IMR-90 (cell line): ENCODE measurements around the gene CIBAR2. TPM values are rescaled to one million over a fixed set of nuclear protein-coding genes. Genes with fewer than 3 reads are reported as not detected.

Source experiments
- ATAC-seq: fragments of 200-7000 bp; cut with Tn5 transposase; 2 replicates; pipeline ENCODE4 v1.9.1; 2020; ENCODE audit warnings: low read depth, mild to moderate bottlenecking, moderate library complexity
- BruUV-seq: library from RNA; stranded (reverse); fragments of 400-500 nt; replicated peaks from 2 replicates; lab custom pipeline; 2021; lab: Mats Ljungman, UMichigan
- CTCF ChIA-PET: fragments of 300-600 bp; formaldehyde crosslinking; extraction: SDS; loops from one replicate; lab custom pipeline; 2021; ENCODE audit warnings: antibody characterized with exemption; lab: Yijun Ruan, JAX
- POLR2A ChIA-PET: fragments of 300-600 bp; sonication (Branson Sonifier 250); formaldehyde crosslinking; loops from one replicate; lab custom pipeline; 2022; ENCODE audit warnings: antibody characterized with exemption; ENCODE audit not compliant: unreplicated experiment; lab: Charles Lee
- DNase-seq: peaks from one replicate; pipeline ENCODE4 v3.0.0; 2013
- H2AFZ ChIP-seq: replicated peaks from 2 replicates; pipeline ENCODE3; 2013; ENCODE audit warnings: low read length, mild to moderate bottlenecking; ENCODE audit not compliant: poor library complexity
- H2AK5ac ChIP-seq: 2 replicates; pipeline ENCODE4 v1.6.1; 2013; ENCODE audit warnings: low read depth, low read length, inconsistent platforms
- H2AK9ac ChIP-seq: replicated peaks from 2 replicates; pipeline ENCODE3; 2013; ENCODE audit warnings: mild to moderate bottlenecking, low read depth, low read length, moderate library complexity; ENCODE audit not compliant: poor library complexity
- H2BK120ac ChIP-seq: 2 replicates; pipeline ENCODE4 v1.6.1; 2013; ENCODE audit warnings: low read depth, low read length, inconsistent platforms
- H2BK15ac ChIP-seq: 3 replicates; pipeline ENCODE4 v1.6.1; 2013; ENCODE audit warnings: low read depth, low read length, inconsistent platforms
- H2BK20ac ChIP-seq: 2 replicates; pipeline ENCODE4 v1.6.1; 2013; ENCODE audit warnings: low read depth, mild to moderate bottlenecking, inconsistent platforms, low read length, moderate library complexity
- H2BK5ac ChIP-seq: 2 replicates; pipeline ENCODE4 v1.6.1; 2013; ENCODE audit warnings: mild to moderate bottlenecking, low read depth, low read length, inconsistent platforms; ENCODE audit not compliant: poor library complexity, severe bottlenecking
- H3K14ac ChIP-seq: replicated peaks from 2 replicates; pipeline ENCODE4 v1.6.1; 2013; ENCODE audit warnings: low read depth, low read length, inconsistent platforms
- H3K18ac ChIP-seq: 2 replicates; pipeline ENCODE4 v1.6.1; 2013; ENCODE audit warnings: low read depth, low read length, control low read depth
- H3K23ac ChIP-seq: 2 replicates; pipeline ENCODE4 v1.6.1; 2013; ENCODE audit warnings: low read depth, low read length, inconsistent platforms
- H3K27ac ChIP-seq: 2 replicates; pipeline ENCODE4 v1.5.1; 2013; ENCODE audit warnings: mild to moderate bottlenecking, control low read depth, low read length; ENCODE audit not compliant: insufficient read depth
- H3K27me3 ChIP-seq: 2 replicates; pipeline ENCODE4 v1.6.1; 2013; ENCODE audit warnings: low read length; ENCODE audit not compliant: control insufficient read depth, insufficient read depth
- H3K36me3 ChIP-seq: 2 replicates; pipeline ENCODE4 v1.6.1; 2013; ENCODE audit warnings: low read length, mixed read lengths; ENCODE audit not compliant: control insufficient read depth, insufficient read depth
- H3K4ac ChIP-seq: 2 replicates; pipeline ENCODE4 v1.6.1; 2013; ENCODE audit warnings: low read depth, low read length, inconsistent platforms
- H3K4me1 ChIP-seq: 2 replicates; pipeline ENCODE4 v1.6.1; 2013; ENCODE audit warnings: low read length, mixed read lengths; ENCODE audit not compliant: control insufficient read depth, insufficient read depth
- H3K4me2 ChIP-seq: 2 replicates; pipeline ENCODE4 v1.6.1; 2013; ENCODE audit warnings: low read depth, mild to moderate bottlenecking, control low read depth, low read length, moderate library complexity
- H3K4me3 ChIP-seq: 2 replicates; pipeline ENCODE4 v1.5.1; 2013; ENCODE audit warnings: low read depth, mild to moderate bottlenecking, control low read depth, low read length, moderate library complexity; ENCODE audit not compliant: insufficient read depth
- H3K56ac ChIP-seq: 2 replicates; pipeline ENCODE4 v1.6.1; 2013; ENCODE audit warnings: low read length, inconsistent platforms; ENCODE audit not compliant: insufficient read depth; ENCODE audit errors: extremely low read depth
- H3K79me1 ChIP-seq, 2 experiments: 2 replicates each; pipeline ENCODE4 v1.6.1; 2013; ENCODE audit warnings: low read length in 2 of 2, inconsistent platforms in 1 of 2, low read depth in 1 of 2
- H3K9ac ChIP-seq: 2 replicates; pipeline ENCODE4 v1.6.1; 2013; ENCODE audit warnings: low read depth, low read length, control low read depth
- H3K9me1 ChIP-seq: 2 replicates; pipeline ENCODE4 v1.6.1; 2013; ENCODE audit warnings: low read length, inconsistent platforms; ENCODE audit not compliant: insufficient read depth
- H3K9me3 ChIP-seq: 2 replicates; pipeline ENCODE4 v1.6.1; 2013; ENCODE audit warnings: low read length; ENCODE audit not compliant: control insufficient read depth, insufficient read depth
- H4K20me1 ChIP-seq: 2 replicates; pipeline ENCODE4 v1.6.1; 2013; ENCODE audit warnings: low read length, inconsistent platforms; ENCODE audit not compliant: insufficient read depth
- H4K5ac ChIP-seq: 2 replicates; pipeline ENCODE4 v1.6.1; 2013; ENCODE audit warnings: mild to moderate bottlenecking, low read depth, low read length, control low read depth
- H4K8ac ChIP-seq, 2 experiments: 2 replicates each; pipeline ENCODE4 v1.6.1; 2013; ENCODE audit warnings: low read depth in 2 of 2, low read length in 2 of 2, control low read depth in 1 of 2, inconsistent platforms in 1 of 2
- H4K91ac ChIP-seq: 2 replicates; pipeline ENCODE4 v1.6.1; 2013; ENCODE audit warnings: low read depth, low read length, inconsistent platforms; ENCODE audit not compliant: insufficient read depth
- CHD1 ChIP-seq: IDR thresholded peaks from 2 replicates; pipeline ENCODE4 v1.6.1; 2012; ENCODE audit warnings: low read depth, low read length, improper control_type of control experiment
- WGBS, 2 experiments: methylation state at CpG; one replicate each; pipeline versions ENCODE4 v1.1.5 to v1.1.7; 2013; ENCODE audit warnings: missing lambda C conversion rate in 2 of 2; ENCODE audit not compliant: insufficient read length in 1 of 2; ENCODE audit errors: extremely low coverage in 2 of 2; 5-methylcytosine and 5-hydroxymethylcytosine counted together
- dilution Hi-C: fragments of 300-500 bp; cut with HindIII; formaldehyde crosslinking; loops from one replicate; pipeline ENCODE4 v1.14.3; 2018; ENCODE audit warnings: low sequenced_read_pairs; ENCODE audit not compliant: unreplicated experiment
- in situ Hi-C: fragments of 300-500 bp; cut with MboI; formaldehyde crosslinking; loops from 3 replicates; pipeline ENCODE4 v1.14.3; 2019; ENCODE audit warnings: low sequenced_read_pairs, inconsistent platforms, mixed read lengths
- intact Hi-C: fragments of 100-400 bp; cut with micrococcal nuclease; formaldehyde crosslinking; loops from 2 replicates; pipeline ENCODE4 v1.10.0; 2022
- polyA plus RNA-seq, 3 experiments: library from polyadenylated mRNA; depleted of rRNA; stranded (reverse); fragments of >200 nt; gene quantifications; 2 replicates each; pipeline ENCODE4 v1.2.3, GENCODE V29; 2012; ENCODE audit warnings: low replicate concordance in 1 of 3
- total RNA-seq: library from RNA; depleted of rRNA; stranded (reverse); fragments of >200 nt; gene quantifications from 2 replicates; pipeline ENCODE4 v1.2.3, GENCODE V29; 2012

The CIBAR2 gene
- total and polyA plus RNA-seq, 2 of the 4 experiments (the other 2 are of a cell fraction) = 0.18 to 0.24 TPM

GRCh38 chr16:85133290-85133599, 21.0 kb upstream of the CIBAR2 start:
- intact Hi-C loops (no loop called here), dilution Hi-C loops (no loop called here)
- no CpG with 5 or more reads among the region's 1 CpG for WGBS, 2 experiments

More at GRCh38 chr16:85133290-85133599, 21.0 kb upstream of the CIBAR2 start:
- Histone ChIP-seq H4K8ac (no peak overlapping the region), H3K9me3 (no peaks in the 10 kb centered on the region), H3K4me1 (peaks cover 27% of the 10 kb centered on the region), H3K27ac (no peak overlapping the region), H4K5ac (no peak overlapping the region), H4K20me1 (no peaks in the 10 kb centered on the region), H2BK120ac (no peak overlapping the region), H3K4ac (no peak overlapping the region), H2BK20ac (no peak overlapping the region), H3K27me3 (no peaks in the 10 kb centered on the region), H2BK15ac (no peak overlapping the region), H2BK5ac (no peak overlapping the region), H2AFZ (no peak overlapping the region), H3K79me1 (no peaks in the 10 kb centered on the region), H3K23ac (no peak overlapping the region), H3K4me2 (no peak overlapping the region), H3K14ac (no peak overlapping the region), H3K18ac (no peak overlapping the region), H2AK5ac (no peak overlapping the region), H3K9ac (no peak overlapping the region), H3K9me1 (peaks cover 21% of the 10 kb centered on the region), H3K56ac (no peak overlapping the region), H3K4me3 (no peak overlapping the region), H2AK9ac (no peak overlapping the region), H4K91ac (no peak overlapping the region), H3K36me3 (no peaks in the 10 kb centered on the region)
- DNase-seq (no peak), ATAC-seq (no peak)
- no TSS peak for BruUV-seq
- CTCF ChIA-PET = interaction anchor here (0.6 kb wide), 1 partner anchor 1124 kb away, joined by 4 read pairs; no protein-coding TSS in a partner anchor
- POLR2A ChIA-PET = no interaction called here
- no peak for TF ChIP-seq CHD1
- in situ Hi-C loops = no loop called here
